HG03175 (cell line): ENCODE measurements around the gene SIMC1.
"Not testable (repeated sequence)": the region's sequence is repeated elsewhere in the genome, so short reads cannot be mapped to it uniquely, and the experiment has no call there.

Experiments
- ATAC-seq: cut with Tn5 transposase; IDR thresholded peaks from one replicate; pipeline ENCODE4 v1.9.1; 2021; ENCODE audit warnings: mild to moderate bottlenecking, moderate library complexity; ENCODE audit not compliant: unreplicated experiment

SIMC1 gene

DNA sequence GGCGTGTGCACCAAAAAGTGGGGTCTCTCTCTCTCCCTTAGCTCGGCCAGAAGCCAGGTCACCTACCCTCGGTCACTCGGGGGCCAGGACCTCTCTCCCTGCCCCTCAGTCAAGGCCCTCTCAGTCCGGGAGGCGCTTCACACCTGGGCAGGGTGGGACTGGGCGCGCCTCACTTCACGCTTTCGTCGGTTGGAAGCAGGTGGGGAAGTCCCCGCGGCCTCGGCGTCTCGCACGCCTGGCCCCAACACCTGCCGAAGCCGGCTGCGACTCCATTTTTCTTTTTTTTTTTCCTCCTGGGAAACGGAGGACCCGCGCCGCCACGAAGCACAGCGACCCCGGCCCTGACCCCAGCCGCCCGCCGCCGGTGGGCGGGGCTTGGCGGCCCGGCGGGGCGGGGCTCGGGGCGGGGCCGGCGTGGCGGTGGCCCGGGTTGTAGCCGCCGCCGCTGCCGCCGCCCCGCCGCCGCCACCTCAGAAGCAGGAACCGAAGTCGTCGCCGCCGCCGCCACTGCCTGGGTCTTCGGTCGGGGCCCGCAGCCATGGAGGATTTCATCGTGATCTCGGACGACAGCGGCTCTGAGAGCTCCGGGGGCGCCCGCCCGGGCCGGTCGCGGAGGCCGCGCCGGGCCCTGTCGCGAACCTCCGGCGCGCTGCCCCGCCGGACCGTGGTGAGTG lies at the start of gene SIMC1:
Gene SIMC1 (plus strand): TSS at position 454 of the 674 bp plus-strand sequence. CDS start 85 bp downstream, at position 539.
- ATAC-seq, result peak; percentile 55

DNA sequence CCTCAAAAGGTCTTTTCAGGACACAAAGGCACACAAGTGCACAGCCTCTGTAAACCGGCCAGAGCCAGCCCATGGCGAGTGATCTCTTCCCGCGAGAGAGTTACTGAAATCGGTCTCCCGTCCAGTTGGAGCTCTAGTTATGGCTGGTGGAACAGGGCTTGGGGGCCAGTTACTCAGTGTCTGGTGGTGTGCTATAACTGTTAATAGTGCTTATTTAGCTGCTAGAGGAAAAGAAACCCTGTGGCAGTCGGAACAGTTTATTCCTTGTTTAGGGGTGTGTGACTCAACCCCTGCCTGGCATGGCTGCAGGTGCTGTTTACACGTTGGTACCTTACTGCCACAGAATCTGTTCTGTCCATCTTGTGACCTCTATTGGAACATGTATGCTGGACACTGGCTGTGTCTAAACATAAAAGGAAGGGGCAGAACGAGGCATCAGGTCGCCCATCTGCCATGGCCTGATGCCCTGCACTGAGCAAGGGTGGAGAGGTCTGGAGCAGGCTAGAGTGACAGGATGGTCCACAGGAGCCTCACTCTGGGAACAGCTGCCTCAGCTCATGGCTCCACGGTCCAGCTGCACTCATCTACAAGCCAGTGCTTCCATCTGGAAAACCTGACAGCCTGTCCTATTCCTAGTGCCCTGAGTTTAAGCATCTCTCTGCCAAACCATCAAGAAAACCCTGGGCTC lies 49.6 kb upstream of the SIMC1 start:
- ATAC-seq, result no peak

DNA sequence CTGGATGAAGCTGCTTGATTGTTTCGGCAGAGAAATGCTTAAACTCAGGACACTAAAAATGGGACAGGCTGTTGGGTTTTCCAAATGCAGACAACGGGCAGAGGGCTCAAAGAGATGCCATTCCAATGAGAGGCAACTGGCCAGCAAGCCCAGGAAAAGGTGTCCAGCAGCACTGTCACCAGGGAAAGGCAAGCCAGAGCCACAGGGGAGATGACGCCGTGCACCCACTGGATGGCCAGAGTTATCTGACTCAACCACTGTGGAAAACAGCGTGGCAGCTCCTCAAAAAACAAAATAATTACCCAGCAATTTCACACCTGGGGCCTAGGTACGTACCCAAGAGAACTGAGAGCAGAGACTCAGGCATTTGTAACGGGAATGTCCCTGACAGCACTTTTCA lies 48.4 kb upstream of the SIMC1 start:
- no peak for ATAC-seq

DNA sequence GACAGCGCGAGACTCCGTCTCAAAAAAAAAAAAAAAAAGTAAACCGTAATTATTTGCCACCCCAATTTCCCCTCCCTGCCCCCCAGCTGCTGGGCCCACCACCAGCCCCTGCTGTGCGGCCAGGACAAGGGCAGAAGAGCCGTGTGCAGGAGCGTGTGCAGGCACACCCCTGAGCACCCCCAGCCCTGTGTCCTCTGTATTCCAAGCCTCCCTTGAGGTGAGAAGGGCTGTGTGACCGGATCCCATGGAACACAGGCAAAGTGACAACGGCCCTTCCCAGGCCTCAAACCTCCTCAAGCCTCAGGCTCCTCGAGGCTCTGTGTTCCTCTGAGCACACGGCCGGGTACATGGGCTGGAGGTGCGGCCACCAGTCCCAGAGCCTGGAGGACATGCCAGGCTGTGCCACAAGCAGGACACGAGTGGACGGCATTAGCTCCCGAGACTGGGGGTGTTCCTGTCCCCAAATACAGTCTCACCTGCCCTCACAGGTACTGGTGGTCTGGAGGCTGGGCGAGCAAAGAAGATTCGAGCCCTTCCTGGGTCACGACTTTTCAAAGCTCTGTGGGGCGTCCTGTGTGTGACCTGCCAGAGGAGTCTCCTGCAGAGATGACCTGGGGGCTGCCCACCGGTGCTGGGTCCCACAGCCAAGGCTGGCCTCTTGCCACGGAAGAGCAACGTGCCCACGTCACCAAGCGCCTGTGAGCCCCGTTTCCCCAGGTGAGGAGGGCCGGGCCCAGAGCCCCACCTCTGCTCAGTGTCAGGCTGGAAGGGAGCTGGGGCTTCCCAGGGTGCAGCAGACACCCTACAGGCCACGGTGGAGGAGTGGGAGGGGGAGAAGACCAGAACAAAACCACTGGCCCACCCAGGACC lies 47.1 kb upstream of the SIMC1 start:
- ATAC-seq, result no peak

DNA sequence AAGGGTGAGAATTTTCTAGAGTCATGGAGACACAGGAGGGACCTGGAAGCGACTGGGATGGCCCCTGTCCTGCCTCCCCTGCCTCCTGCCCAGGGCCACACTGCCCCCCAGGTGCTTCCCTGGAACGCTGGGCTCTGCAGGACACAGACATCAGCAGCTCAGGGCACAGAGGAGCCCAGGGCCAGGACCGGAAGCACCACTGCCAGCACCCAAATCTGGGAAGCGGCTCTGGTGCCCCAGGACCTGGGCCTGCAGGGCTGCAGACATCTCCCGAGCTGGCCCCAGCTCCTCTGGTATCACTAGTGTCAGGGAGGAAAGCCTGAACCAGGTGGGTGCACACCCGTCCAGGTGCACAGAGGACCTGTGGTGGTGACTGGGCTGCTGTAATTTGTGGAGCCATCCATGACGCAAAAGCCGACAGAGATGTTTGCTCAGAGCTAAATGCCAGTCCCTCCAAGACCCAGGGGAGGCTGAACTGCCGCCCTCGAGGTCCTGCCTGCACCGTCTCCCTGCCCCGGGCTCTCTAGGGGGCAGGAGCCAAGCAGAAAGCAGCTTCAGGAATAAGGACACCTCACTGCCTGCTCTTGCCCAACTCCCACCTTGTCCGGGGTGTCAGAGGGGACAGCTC lies 46.0 kb upstream of the SIMC1 start:
- ATAC-seq, result no peak

DNA sequence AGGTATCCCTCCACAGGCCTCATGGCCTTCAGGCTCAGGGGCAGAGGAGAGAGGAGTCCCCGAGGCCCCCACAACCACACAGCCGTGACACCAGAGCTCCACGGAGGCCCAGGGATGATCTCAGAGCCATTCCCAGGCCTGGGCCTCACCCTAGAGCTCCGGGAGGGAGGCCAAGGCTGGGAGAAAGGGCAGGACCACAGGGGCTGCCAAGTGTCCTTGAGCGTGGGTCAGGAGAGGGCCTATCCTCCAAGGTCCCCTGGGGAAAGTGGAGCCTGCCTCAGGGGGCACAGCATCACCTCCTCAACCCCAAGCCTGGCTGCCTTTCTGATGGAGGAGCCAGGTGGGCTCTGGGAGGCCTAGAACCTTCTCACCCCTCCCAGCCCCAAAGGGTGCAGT lies 45.5 kb upstream of the SIMC1 start:
- ATAC-seq, result not testable (repeated sequence)

DNA sequence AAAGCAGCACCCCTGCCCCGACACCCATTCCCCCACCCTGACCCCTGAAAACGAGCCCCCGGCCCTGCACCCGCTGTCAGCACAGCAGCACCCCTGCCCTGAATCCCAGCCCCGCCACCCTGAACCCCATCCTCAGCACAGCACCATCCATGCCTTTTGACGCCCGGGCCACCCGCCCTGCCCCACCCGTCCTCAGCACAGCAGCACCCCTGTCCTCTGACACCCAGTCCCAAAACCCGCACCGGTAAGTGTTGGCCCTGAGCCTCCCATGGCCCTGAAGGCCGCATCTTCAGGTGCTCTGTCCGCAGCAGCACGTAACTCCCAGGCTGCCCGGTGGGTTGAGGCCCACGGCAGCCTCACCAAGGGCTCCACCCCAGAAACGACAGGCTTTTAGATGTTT lies 44.6 kb upstream of the SIMC1 start:
- ATAC-seq, result not testable (repeated sequence)

DNA sequence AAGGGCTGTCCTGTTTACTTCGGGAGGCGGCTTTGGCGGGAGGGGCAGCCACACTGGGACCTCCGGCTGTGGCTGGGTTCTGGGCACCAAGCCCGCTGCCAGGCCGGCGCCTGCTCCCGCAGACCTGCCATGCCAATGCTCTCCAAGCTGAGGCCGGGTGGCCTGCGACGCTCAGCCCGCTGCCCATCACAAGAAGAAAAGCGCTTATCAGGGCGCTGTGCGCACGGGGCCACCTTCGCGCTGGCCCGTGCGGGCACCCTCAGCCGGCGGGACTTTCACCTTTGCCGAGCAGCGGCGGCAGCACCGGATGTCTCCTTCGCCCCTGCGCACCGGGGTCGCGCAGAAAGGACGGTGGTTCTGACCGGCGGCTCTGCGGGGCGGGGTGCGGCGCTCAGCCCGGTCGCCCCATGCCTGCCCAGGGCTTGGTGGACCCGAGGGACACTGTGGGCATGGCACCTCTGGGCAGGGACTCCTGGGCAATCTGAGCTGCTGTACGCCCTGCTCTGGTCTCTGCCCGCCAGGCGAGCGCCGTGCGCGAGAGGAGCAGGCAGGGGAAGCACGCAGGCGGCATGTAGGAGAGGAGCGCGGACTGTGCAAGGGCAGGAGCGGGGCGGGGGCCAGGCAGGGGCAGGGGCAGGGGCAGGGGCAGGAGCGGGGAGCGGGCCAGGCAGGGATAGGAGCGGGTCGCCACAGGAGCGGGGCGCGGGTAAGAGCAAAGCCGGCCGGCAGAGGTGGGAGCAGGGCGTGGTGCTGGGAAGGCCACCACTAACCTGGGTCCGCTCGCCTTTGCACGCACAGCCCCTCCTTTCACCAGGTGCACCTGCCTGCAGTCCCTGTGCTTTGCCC lies 43.8 kb upstream of the SIMC1 start:
- not testable (repeated sequence) for ATAC-seq

DNA sequence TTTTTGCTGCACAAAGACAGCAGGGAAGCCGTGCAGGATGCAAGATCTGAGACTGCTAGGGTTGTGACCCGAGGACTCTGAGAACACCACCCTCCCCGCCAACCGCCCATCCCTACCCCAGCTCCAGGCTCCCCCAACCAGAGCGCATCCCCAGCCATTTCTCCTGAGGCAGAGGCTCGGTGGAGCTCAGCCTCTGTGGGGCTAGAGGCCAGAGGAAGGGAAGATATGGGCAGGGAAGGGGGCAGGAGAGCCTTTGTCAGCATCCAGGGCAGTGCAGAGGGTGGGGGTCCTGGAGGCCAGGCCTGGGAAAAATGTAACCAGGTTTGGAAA lies 43.2 kb upstream of the SIMC1 start:
- ATAC-seq, result not testable (repeated sequence)

DNA sequence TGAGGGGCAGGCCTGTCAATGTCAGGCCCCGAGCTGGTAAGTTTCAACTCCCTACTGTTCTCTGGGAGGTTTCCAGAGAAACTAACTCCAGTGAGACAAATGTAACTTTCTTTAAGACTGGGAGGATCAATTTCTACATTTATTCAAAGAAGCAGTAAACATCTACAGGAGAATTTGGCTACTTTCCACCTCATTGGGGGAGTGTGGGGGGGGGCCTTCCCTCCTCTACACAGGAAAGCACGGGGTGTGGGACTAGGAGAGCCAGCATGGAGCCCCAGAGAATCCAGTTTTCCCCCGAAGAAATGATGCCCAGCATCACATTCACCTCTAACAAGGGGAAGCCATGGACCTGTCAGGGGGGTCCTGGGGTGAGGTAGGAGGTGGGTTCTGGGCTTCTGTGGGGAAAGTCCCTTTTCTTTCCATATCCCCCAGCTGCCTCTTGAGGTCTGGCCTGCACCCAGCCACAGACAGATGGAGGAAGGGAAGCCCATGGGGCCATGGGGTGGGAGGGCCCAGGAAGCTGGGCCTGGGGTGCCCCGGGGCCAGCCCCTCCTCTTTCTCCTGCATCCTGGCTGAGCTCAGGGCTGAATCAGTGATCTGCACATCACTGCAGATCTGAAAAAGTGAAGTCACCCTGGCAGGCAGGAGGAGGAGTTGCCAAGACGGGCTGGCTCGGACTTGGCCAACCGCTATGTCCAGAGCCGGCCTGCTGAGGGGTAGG lies 42.6 kb upstream of the SIMC1 start:
- ATAC-seq, result not testable (repeated sequence)

DNA sequence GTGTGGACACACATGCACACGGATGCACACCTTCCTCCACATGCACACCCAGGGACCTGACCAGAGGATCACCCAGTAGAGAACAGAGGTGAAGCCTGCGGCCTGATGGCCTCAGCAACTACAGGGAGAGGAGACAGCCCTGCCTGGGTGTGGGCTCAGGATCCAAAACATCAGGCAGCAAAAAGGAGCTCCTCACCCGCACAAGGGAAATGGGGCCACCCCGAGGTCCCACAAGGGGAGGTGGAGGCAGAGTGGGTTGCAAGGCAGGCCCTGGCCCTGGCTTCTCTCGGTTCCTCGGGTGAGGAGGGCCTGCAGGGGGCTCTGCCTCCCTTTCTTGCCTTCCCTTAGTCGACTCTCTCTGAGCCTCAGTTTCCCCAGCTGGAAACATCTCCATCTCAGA lies 41.4 kb upstream of the SIMC1 start:
- ATAC-seq, result not testable (repeated sequence)

DNA sequence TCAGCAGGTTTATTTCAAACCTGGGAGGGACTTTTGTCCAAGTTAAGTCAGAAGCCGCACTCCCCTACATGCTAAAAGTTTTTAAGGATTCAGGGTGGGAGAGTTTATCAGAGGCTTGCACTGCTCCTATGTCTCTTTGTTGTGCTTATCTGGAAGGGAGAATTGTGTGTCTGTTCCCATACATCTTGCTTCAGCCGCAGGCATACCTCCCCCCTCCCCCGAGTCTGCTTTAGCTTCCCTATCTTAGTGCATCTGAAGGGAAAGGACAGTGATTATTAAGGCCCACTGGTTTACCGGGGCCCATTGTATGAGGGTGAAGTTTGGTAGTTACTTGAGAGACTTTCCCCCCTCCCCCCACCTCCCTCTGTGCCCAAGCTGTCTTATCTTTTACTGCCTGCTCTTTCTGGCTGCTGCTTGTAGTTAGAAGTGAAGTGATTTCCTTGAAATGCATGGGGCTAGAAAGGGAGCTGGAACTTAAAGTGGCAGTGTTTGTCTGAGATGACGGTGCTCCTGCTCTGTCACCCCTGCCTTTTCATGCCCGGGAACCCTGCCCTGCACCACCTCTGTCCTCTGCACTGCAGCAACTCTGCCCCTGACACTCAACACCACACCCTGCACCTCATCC lies 40.9 kb upstream of the SIMC1 start:
- ATAC-seq, result not testable (repeated sequence)

DNA sequence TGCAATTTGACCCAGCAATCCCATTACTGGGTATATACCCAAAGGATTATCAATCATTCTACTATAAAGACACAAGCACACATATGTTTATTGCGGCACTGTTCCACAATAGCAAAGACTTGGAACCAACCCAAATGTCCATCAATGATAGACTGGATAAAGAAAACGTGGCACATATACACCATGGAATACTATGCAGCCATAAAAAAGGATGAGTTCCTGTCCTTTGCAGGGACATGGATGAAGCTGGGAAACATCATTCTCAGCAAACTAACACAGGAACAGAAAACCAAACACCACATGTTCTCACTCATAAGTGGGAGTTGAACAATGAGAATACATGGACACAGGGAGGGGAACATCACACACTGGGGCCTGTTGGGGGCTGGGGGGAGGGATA lies 39.9 kb upstream of the SIMC1 start:
- ATAC-seq, result not testable (repeated sequence)

DNA sequence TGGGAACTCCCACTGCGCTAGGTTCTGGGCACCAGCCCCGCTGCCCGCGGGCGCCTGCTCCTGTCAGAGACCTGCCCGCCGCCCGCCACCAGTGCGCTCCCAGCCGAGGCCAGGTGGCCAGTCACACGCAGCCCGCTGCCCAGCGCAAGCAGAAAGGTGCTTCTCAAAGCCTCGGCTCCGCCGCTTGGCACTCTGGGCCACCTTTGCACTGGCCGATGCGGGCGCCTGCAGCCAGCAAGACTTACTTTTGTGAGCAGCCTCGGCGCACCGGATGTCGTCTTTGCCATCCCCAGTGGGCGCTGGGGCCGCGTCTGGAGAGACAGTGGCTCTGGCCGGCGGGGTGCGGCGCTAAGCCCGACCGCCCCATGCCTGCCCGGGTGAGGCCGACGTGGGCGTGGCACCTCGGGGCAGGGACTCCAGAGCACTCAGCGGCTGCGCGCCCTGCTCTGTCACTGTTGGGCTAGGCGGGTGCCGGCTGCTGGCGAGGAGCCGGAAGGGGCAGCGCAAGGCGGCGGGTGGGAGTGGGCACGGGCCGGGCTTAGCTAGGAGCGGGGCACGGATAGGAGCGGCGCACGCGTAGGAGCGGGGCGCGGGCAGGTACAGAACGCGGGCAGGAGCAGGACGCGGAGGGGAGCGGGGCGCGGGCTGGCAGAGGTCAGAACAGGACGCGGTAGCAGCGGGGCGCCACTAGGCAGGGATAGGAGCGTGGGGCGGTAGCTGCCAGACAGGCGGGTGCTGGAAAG lies 39.1 kb upstream of the SIMC1 start:
- ATAC-seq, result not testable (repeated sequence)

DNA sequence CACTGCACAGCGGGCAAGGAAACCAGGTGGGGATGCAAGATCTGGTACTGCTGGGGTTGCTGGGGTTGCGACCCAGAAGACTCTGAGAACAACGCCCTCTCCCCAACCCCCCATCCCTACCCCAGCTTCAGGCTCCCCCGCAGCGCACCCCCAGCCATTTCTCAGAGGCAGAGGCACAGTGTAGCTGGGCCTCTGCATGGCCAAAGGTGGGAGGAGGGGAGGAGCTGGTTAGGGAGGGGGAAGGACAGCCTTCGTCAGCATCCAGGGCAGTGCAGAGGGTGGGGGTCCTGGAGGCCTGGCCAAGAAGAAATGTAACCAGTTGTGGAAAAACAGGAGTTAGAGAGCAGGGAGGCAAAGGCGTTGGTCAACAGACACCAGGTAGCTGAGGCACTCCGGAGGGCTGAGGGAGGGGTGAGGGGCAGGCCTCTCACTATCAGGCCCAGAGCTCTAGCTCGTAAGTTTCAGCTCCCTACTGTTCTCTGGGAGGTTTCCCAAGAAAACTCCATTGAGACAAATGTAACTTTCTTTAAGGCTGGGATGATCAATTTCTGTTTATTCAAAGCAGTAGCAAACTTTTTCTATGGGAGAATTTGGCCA lies 38.3 kb upstream of the SIMC1 start:
- ATAC-seq, result not testable (repeated sequence)

DNA sequence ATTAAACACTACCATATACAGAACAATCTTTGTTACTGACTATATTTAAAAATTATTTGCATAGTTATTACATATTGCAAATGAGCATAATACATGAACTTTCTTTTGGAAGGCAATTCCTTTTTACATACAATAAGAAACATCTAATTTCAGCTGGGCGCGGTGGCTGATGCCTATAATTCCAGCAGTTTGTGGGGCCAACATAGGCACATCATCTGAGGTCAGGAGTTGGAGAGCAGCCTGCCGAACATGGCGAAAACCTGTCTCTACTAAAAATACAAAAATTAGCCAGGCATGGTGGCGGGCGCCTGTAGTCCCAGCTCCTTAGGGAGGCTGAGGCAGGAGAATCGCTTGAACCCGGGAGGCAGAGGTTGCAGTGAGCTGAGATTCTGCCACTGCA lies 36.4 kb upstream of the SIMC1 start:
- ATAC-seq, result no peak

DNA sequence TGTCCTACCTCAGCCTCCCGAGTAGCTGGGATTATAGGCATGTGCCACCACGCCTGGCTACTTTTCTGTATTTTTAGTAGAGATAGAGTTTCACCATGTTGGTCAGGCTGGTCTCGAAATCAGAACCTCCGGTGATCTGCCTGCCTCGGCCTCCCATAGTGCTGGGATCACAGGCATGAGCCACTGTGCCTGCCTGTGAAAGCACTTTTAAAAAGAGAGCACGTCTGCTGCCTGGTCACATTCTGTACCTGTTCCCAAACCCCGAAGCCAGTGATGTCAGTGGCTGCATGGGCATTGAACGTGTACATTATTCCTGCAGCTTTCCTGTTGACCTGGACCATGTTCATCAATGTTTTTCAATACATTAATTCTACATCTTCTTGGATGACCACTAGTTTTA lies 35.1 kb upstream of the SIMC1 start:
- no peak for ATAC-seq

DNA sequence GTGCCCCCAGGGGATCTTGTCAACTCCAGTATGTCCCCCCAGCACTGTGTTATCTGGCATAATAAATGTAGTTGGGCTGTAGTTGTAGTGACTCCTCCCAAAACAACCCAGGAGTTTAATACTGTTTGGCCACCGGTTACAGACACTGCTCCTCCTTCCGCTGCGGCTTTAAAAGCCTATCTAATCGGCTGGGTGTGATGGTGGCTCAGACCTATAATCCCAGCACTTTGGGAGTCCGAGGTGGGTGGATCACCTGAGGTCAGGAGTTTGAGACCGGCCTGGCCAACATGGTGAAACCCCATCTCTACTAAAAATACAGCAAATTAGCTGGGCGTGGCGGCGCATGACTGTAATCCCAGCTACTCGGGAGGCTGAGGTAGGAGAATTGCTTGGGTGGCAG lies 34.7 kb upstream of the SIMC1 start:
- ATAC-seq, result not testable (repeated sequence)
